Measurements from ENCODE around the gene NUBP1.

The NUBP1 gene

DNA sequence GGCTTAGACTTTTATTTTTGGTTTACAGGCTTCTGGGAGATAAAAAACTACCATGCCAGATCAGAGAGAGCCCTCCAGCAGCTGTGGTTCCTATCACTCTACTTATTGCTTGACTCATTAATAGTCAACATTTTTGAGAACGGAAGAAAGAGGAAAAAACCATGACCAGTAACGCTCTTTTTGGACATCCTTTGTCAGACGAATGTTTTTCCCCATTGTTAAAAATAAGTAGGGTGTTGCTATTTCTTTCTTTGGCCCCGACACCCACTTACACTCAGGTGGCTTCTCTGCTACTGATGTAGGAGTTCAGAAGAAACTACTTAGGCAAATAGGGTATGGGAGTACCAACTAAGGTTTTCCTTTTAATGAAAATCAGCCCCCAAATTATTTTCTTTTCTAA lies 47.4 kb downstream of the NUBP1 start:
- in situ Hi-C loops (cut with MboI; ENCODE audit: low sequenced_read_pairs): no loop called here

DNA sequence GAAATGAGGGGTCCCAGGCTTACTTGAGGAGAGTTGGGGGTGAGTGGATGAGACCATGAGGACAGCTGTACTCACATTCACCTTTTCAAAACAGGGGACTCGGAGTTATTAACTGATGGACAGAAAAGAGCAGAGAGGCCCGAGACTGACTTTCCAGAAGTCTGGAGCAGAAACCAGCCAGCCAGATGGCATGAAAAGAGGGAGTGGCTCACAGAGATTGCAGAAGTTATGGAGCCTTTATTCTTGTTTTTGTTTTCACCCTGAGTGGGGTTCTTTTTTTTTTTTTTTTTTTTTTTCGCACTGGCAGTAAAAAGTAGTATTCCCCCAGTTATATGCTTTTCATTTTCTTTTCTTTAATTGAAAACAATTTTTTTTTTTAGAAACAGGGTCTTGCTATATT lies 56.1 kb downstream of the NUBP1 start:
- in situ Hi-C loops (cut with MboI; ENCODE audit: low sequenced_read_pairs): no loop called here

DNA sequence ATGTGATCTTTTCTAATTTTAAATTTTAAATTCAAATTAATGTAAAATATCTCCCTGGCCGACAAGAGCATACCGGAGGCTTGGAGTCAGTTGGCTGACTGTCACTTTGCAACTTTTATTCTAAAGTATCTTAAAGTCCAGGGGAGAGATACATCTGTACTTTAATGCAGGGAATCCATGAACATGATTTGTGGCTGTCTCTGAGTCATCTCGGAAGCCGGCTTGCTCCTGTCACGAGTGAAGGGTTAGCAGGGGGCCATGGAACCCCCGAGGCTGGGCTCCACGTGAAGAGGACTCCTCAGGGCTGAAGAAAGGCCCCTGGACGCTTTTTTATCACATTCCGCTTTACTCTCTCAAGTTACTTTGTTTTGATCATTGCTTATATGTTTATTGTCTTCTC lies 61.7 kb downstream of the NUBP1 start:
- in situ Hi-C loops (cut with MboI; ENCODE audit: low sequenced_read_pairs): no loop called here

- in situ Hi-C loops (cut with MboI; ENCODE audit: low sequenced_read_pairs): no loop called here
These were observed 63.1 kb downstream of the NUBP1 start for GRCh38 chr16:10806698-10807097.

DNA sequence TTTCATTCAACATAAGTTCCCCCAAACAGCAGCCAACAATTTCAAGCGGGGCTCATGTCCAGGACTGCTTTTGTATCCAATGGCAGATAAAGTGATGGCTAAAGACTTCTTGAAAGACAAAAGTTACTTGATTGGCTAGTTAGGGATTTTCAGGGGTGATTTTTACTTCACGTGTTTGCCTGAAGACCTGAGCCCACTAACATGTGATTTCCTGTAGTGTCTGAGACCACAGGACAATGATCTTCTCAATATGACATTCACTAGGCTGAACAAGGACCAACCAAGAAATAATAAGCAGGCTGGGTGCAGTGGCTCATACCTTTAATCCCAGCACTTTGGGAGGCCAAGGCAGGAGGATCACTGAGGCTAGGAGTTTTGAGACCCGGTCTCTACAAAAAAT lies 64.6 kb downstream of the NUBP1 start:
- in situ Hi-C loops (cut with MboI; ENCODE audit: low sequenced_read_pairs): no loop called here

- in situ Hi-C loops (cut with MboI; ENCODE audit: low sequenced_read_pairs): no loop called here
These were observed 65.2 kb downstream of the NUBP1 start for GRCh38 chr16:10808850-10809249.

DNA sequence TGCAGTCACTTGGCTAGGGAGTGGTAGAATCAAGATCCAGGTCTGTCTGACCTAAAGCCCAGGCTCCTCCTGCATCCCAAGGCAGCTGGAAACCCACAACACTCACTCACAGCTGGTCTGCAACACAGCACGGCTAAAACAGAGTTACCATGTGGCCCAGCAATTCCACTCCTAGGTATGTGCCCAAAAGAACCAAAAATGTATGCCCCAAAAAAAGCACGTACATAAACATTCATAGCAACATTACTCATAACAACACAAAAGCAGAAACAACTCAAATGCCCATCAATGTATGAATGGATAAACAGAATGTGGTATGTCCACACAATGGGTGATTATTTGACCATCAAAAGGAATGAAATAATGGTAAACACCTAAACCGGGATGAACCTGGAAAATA lies 66.1 kb downstream of the NUBP1 start:
- in situ Hi-C loops (cut with MboI; ENCODE audit: low sequenced_read_pairs): no loop called here

DNA sequence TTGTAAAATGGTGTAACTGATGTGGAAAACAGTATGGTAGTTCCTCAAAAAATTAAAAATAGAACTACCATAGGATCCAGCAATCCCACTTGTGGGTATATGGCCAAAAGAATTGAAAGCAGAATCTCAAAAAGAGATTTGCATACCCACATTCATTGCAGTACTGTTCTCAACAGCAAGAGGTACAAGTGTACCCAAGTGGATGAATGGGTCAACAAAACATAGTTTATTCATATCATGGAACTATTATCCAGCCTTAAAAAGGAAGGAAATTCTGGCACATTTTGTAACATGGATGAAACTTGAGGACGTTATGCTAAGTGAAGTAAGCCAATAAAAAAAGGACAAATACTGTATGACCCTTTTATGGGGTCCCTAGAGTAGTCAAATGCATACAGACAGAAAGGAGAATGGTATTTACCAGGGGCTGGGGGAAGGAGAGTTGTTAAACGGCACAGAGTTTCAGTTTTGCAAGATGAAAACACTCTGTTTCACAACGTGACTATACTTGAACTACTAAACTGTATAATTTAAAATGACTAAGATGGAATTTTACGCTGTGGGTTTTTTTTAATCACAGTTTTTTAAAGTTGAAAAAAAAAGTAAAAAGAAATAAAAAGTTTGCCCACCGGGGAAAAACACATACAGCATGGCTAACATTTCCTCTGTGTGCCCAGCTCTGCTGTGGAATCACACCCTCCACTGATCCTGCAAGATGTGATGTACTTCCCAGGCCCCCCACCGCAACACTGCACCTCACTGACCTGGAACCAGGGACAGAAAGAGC lies 68.9 kb downstream of the NUBP1 start:
- in situ Hi-C loops (cut with MboI; ENCODE audit: low sequenced_read_pairs): no loop called here

GRCh38 chr16:10813099-10813455 lies 69.4 kb downstream of the NUBP1 start:
- in situ Hi-C loops (cut with MboI; ENCODE audit: low sequenced_read_pairs): no loop called here

GRCh38 chr16:10817514-10817913 lies 73.9 kb downstream of the NUBP1 start:
- in situ Hi-C loops (cut with MboI; ENCODE audit: low sequenced_read_pairs): no loop called here

DNA sequence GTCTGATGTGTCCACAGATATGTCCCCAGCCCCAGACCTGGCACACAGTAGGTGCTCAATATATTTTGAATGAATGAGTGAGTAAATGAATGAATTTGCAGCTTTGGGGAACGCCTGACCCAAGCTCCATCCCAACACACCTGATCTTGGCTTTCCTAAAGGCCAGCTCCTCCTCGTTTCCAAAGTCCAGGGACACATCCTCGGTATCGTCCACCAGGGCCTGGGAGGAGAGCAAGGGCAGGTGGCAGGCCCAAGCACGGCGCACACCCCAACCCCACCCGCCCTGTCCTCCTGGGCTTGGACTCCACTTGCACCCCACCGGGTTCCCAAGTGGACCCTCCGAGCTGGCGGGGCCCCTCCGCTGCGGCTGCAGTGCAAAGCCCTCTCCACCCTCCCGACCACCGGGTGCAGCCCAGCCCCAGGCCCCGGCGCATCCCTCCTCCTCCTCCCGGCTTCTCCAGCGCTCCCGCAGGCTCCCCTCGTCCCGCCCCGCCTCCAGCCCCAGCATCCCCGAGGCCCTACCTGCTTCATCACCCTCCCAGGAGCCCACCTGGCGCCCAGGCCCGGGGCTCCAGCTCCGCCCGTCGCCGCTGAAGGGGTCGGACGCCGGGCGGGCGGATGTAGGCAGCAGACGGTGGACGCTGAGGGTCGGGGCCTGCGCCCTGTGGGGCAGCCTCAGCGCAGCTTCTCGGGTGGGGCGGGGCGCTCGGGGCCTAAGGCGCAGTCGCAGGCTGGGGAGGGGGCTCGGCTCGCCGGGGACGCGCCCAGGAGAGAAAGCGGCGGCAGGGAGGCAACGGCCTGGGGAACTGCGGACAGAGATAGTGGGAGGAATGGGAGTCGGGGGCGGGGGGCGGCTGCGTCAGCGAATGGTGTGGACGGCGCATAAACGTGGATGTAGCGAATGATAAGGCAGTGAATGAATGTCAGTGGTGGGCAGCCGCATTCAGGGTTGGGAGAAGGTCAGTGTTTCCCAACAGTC lies 74.6 kb downstream of the NUBP1 start, which contains the start of gene TVP23A:
Gene TVP23A, minus strand, starts transcription at position 832 of the 979 bp plus-strand sequence. Its CDS starts 301 bp downstream, at position 531.
- in situ Hi-C loops (cut with MboI; ENCODE audit: low sequenced_read_pairs): no loop called here

Data from HL-60/S4 treated with retinoic acid at 250 ng/mL for 4 days and 3 days (cell line).